Measurements from ENCODE around the gene ACD. TPM values are rescaled to one million over a fixed set of nuclear protein-coding genes. Genes with fewer than 3 reads are reported as not detected.

Gene ACD
- total RNA-seq, 2 donors from 2014 or later = 8.8 to 9.7 TPM

GRCh38 chr16:67653128-67653788 lies 6.8 kb downstream of the ACD start:
- ATAC-seq (no peak), DNase-seq (no peak)
- intact Hi-C loops (cut with DNase I, micrococcal nuclease) = loop anchor here in 1 of 2 donors (10.0 kb wide), 1 partner anchor 88 kb away; the partner anchor contains the start of gene CTCF

GRCh38 chr16:67652578-67653127 lies 7.4 kb downstream of the ACD start:
- DNase-seq (no peak), ATAC-seq (peak; percentile 80)
- intact Hi-C loops (cut with DNase I, micrococcal nuclease) = loop anchor here in 1 of 2 donors (10.0 kb wide), 1 partner anchor 88 kb away; the partner anchor contains the start of gene CTCF

DNA sequence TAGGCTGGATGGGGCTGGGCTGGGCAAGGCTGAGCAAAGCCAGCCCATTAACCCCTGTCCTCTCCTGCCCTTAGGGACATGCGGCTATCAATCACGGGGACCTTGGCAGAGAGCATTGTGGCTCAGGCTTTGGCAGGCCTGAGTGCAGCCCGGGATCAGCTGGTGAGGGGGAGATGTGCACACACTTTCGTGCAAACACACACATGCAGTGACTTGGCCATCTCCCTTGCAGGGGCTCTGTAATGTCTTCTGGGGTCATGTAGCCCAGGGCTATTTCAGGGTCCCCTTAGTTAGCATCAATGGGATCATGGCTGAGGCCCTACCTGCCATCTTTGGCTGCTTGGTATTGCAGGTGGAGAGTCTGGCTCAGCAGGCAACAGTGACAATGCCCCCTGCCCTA lies 8.2 kb downstream of the ACD start:
- intact Hi-C loops (cut with DNase I, micrococcal nuclease) = loop anchor here in 1 of 2 donors (10.0 kb wide), 1 partner anchor 87 kb away; the partner anchor contains the start of gene CTCF
- ATAC-seq = no peak
- DNase-seq = no peak

DNA sequence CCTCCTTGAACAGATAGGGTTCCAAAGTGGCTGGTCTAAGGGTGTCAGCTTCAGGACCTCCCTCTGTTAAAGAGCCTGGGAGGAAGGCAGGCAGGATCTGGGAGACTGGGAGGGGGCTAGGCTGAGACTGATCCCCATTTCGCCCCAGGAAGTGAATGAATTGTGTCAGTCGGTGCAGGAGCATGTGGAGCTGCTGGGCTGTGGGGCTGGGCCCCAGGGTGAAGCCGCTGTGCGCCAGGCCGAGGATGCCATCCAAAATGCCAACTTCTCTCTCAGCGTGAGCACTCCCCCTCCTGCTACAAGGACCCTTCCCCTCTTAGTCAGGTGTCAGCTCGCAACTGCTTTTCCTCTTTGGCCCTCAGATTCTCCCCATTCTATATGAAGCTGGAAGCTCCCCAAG lies 9.0 kb downstream of the ACD start:
- intact Hi-C loops (cut with DNase I, micrococcal nuclease) = loop anchor here in 1 of 2 donors (10.0 kb wide), 1 partner anchor 86 kb away; the partner anchor contains the start of gene CTCF
- no peak for ATAC-seq
- DNase-seq = no peak

GRCh38 chr16:67650023-67650422 lies 10.0 kb downstream of the ACD start:
- ATAC-seq (no peak), DNase-seq (no peak)
- intact Hi-C loops (cut with DNase I, micrococcal nuclease) = loop anchor here in 1 of 2 donors (10.0 kb wide), 1 partner anchor 85 kb away; the partner anchor contains the start of gene CTCF

GRCh38 chr16:67649494-67649931 lies 10.5 kb downstream of the ACD start:
- intact Hi-C loops (cut with DNase I, micrococcal nuclease) = no loop called here
- peak; percentile 26 for ATAC-seq
- DNase-seq = no peak

- intact Hi-C loops (cut with DNase I, micrococcal nuclease) = no loop called here
- no peak for ATAC-seq
- DNase-seq = no peak
These were observed 11.2 kb downstream of the ACD start for GRCh38 chr16:67648764-67649407.

DNA sequence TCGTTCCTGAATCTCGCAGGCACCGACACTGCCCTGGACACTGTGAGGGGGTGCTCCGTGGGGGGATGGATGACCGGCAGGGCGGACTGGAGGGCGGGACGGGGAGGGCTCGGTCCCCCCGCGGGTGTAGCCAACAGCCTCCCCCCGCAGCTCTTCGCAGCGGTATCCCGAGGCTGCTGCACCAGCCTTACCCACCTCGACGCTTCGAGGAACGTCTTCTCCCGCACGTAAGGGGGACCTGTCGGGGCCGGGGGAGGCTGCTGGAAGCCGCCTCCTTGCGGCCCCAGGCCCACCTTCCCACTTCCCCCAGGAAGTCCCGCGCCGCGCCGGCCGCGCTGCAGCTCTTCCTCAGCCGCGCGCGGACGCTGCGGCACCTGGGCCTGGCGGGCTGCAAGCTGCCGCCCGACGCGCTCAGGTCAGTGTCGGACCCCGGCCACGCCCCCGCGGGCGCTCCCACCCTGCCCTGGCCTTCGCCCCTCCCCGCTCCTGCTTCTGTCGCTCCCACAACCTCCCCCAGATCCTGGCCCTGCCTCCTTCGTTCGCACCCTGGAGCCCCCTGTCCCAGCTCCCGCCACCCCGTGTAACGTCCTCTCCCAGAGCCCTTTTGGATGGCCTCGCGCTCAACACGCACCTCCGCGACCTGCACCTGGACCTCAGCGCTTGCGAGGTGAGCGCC lies 11.8 kb downstream of the ACD start:
- ATAC-seq (no peak), DNase-seq (no peak)
- intact Hi-C loops (cut with DNase I, micrococcal nuclease) = no loop called here

GRCh38 chr16:67647681-67648080 lies 12.4 kb downstream of the ACD start:
- intact Hi-C loops (cut with DNase I, micrococcal nuclease) = no loop called here
- DNase-seq (no peak), ATAC-seq (no peak)

DNA sequence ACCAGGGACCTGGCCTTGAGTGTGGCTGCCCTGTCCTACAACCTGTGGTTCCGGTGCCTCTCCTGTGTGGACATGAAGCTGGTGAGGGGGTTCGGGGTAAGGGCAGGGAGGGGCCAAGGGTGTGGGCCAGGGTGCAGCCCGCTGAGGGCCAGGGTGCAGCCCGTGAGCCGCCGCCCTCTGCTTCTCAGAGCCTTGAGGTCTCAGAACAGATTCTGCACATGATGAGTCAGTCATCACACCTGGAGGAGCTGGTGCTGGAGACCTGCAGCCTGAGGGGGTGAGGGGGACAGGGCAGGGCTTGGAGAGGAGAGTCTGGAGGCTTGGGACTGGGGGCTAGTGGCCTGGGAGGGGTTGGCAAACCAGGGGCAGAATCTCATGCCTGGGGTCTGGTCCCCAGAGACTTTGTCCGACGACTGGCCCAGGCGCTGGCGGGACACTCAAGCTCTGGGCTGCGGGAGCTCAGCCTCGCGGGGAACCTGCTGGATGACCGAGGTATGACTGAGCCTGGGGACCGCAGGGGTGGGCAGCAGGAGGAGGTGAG lies 12.9 kb downstream of the ACD start:
- intact Hi-C loops (cut with DNase I, micrococcal nuclease) = no loop called here
- DNase-seq (no peak), ATAC-seq (no peak)

DNA sequence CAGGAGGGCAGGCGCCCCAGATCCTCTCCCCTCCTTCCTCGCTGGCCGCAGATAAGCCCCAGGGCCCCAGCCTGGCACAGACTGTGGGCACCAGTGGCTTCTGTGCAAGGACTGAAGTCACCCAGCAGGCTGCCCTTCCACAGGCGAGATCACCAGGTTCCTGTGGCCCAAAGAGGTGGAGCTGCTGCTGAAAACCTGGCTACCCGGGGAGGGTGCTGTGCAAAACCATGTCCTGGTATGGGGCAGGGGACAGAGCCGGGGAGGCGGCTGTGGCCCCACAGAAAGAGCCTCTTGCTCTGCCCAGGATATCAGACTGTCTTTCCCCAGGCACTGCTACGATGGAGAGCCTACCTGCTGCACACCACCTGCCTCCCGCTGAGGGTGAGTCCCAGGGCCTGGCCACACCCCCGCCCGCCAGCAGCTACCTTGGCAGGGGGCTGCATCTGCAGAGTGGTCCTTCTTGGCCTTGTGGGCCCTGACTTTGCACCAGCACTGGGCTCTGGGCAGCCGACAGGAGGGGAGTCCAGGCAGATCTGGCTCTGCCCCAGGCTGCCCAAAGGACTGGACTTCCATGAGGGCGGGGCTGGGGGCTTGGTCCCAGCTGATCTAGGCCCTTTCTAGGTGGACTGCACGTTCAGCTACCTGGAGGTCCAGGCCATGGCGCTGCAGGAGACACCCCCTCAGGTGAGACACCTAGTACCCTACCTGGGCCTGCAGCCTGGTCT lies 14.5 kb downstream of the ACD start:
- DNase-seq (no peak), ATAC-seq (no peak)
- intact Hi-C loops (cut with DNase I, micrococcal nuclease) = no loop called here

- DNase-seq = no peak
- ATAC-seq = no peak
- intact Hi-C loops (cut with DNase I, micrococcal nuclease) = no loop called here
These were observed 16.0 kb downstream of the ACD start for GRCh38 chr16:67644038-67644437.

DNA sequence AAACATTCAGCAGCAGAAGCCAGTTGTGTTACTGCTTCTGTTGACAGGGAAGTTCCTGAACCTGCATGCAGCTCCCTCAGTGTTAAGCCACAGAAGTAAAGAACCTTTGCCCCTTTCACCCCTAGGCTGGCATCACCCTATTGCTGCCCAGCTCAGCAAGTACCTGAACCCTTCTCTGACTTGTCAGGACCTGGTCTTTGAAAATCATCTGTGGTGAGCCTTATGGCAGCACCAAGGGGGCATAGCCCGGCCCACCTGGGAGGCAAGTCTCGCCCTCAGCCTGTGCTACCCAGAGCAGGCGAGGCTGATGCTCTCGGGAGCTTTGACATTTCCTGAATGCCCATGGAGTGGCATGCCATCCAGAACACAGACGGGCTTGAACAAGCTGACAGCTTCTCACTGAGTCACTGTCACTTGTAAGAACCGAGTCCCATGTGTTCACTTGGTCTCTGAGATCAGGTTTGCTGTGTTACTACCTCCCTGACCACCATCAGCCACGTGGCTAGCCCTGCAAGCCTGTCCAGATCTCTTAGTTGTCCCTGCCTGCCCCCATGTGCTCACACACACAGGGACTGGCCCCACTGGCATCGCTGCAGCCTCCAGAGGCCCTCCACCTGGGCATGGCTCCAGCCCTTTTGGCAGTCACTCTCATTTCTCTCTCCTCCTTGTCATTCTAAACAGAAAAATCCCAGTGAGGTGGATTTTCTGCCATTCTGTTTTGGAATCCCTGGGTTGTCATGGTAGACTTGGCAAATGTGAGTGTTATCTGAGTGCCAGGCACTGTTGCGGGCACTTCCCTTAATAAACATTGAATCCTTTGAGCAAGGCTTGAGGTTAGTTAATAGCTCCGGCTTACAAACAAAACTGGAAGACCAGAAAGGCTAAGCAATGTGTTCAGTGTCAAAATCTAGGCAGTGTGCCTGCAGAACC lies 18.0 kb downstream of the ACD start:
- DNase-seq = no peak
- ATAC-seq = peak; percentile 27
- intact Hi-C loops (cut with DNase I, micrococcal nuclease) = no loop called here

- intact Hi-C loops (cut with DNase I, micrococcal nuclease) = no loop called here
- ATAC-seq (no peak), DNase-seq (no peak)
These were observed 22.4 kb downstream of the ACD start for GRCh38 chr16:67637625-67638024.

DNA sequence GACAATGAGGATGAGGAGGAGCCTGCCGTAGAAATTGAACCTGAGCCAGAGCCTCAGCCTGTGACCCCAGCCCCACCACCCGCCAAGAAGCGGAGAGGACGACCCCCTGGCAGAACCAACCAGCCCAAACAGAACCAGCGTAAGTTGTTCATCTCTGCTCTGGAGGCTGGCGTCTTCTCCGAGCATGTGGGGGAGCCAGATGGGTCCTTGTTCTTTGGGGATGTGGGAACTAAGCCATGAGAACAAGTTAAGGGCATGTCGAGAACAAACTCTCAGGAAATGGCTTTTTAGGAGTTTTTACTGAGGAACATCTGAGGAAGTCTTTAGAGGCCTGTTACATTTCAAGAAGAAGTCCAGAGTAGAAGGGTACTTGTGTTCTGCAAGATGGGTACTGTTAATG lies 23.3 kb downstream of the ACD start:
- ATAC-seq (no peak), DNase-seq (no peak)
- intact Hi-C loops (cut with DNase I, micrococcal nuclease) = no loop called here

- ATAC-seq (no peak), DNase-seq (no peak)
- intact Hi-C loops (cut with DNase I, micrococcal nuclease) = no loop called here
These were observed 27.5 kb downstream of the ACD start for GRCh38 chr16:67632415-67633172.

GRCh38 chr16:67628216-67628615 lies 31.8 kb downstream of the ACD start:
- intact Hi-C loops (cut with DNase I, micrococcal nuclease) = no loop called here
- ATAC-seq = no peak

More at GRCh38 chr16:67628216-67628615, 31.8 kb downstream of the ACD start:
- no peak for DNase-seq

All from left colon (tissue), 2 donors.